OCI-LY1 (cell line): Measurements from ENCODE around the gene ARPP19.

ENCODE experiments used
- H2AFZ ChIP-seq: fragments of 200-600 bp; sonication (generic), shearing (Covaris generic); 2 replicates; pipeline ENCODE4 v1.6.0; 2014; ENCODE audit warnings: antibody characterized with exemption, mild to moderate bottlenecking, low read length
- H3F3A ChIP-seq: fragments of 200-600 bp; sonication (generic), shearing (Covaris generic); 2 replicates; pipeline ENCODE4 v1.6.0; 2014; ENCODE audit warnings: mild to moderate bottlenecking, antibody characterized with exemption, low read length, moderate library complexity; ENCODE audit not compliant: insufficient read depth
- H3K27ac ChIP-seq: fragments of 200-600 bp; sonication (generic); 2 replicates; pipeline ENCODE4 v1.5.1; 2014; ENCODE audit warnings: low read length, mixed run types, mild to moderate bottlenecking, low read depth; ENCODE audit not compliant: poor library complexity, severe bottlenecking
- H3K27me3 ChIP-seq: fragments of 200-600 bp; sonication (generic); 2 replicates; pipeline ENCODE4 v1.6.0; 2014; ENCODE audit warnings: antibody characterized with exemption, mild to moderate bottlenecking, low read length, moderate library complexity; ENCODE audit not compliant: insufficient read depth
- H3K36me3 ChIP-seq: fragments of 200-600 bp; sonication (generic); 2 replicates; pipeline ENCODE4 v1.6.1; 2014; ENCODE audit warnings: mild to moderate bottlenecking, antibody characterized with exemption, low read length, moderate library complexity, mixed read lengths; ENCODE audit not compliant: insufficient read depth
- H3K4me1 ChIP-seq: fragments of 200-600 bp; sonication (generic); 2 replicates; pipeline ENCODE4 v1.5.1; 2014; ENCODE audit warnings: mild to moderate bottlenecking, low read length, moderate library complexity; ENCODE audit not compliant: insufficient read depth, severe bottlenecking
- H3K4me2 ChIP-seq: fragments of 200-600 bp; sonication (generic), shearing (Covaris generic); 2 replicates; pipeline ENCODE4 v1.6.1; 2014; ENCODE audit warnings: low read length
- H3K4me3 ChIP-seq: fragments of 200-600 bp; sonication (generic); 2 replicates; pipeline ENCODE4 v1.5.1; 2014; ENCODE audit warnings: low read length, low read depth, mild to moderate bottlenecking, mixed read lengths; ENCODE audit not compliant: poor library complexity, severe bottlenecking
- H3K79me2 ChIP-seq: fragments of 200-600 bp; shearing (Covaris generic); 2 replicates; pipeline ENCODE4 v1.6.1; 2016; ENCODE audit warnings: mixed run types, low read length, mixed read lengths; ENCODE audit not compliant: insufficient read depth
- H3K9ac ChIP-seq: fragments of 200-600 bp; sonication (generic), shearing (Covaris generic); 2 replicates; pipeline ENCODE4 v1.6.1; 2014; ENCODE audit warnings: mild to moderate bottlenecking, low read length, mixed read lengths
- H3K9me2 ChIP-seq: fragments of 200-600 bp; sonication (generic), shearing (Covaris generic); 2 replicates; pipeline ENCODE4 v1.6.1; 2014; ENCODE audit warnings: low read depth, mild to moderate bottlenecking, low read length, mixed read lengths
- H3K9me3 ChIP-seq: fragments of 200-600 bp; shearing (Covaris generic); 2 replicates; pipeline ENCODE4 v1.6.1; 2014; ENCODE audit warnings: low read length, mixed read lengths
- H4K20me1 ChIP-seq: fragments of 200-600 bp; sonication (generic), shearing (Covaris generic); 2 replicates; pipeline ENCODE4 v1.6.0; 2016; ENCODE audit warnings: mild to moderate bottlenecking, low read length; ENCODE audit not compliant: insufficient read depth
- EZH2 ChIP-seq: fragments of 200-600 bp; sonication (generic), shearing (Covaris generic); IDR thresholded peaks from 2 replicates; pipeline ENCODE4 v1.8.0; 2017; ENCODE audit warnings: borderline replicate concordance, mixed run types, mild to moderate bottlenecking, antibody characterized with exemption, low read length, moderate library complexity, mixed read lengths
- TF ChIP-seq, protein P1 (sequence below): fragments of 200-600 bp; sonication (generic), shearing (Covaris generic); IDR thresholded peaks from 2 replicates; pipeline ENCODE4 v1.5.1; 2017; ENCODE audit warnings: mild to moderate bottlenecking, antibody characterized with exemption, low read length, moderate library complexity, mixed read lengths

Gene ARPP19

GRCh38 chr15:52509500-52510245, 59.2 kb downstream of the ARPP19 start:
- Histone ChIP-seq H4K20me1 (no peaks in the 10 kb centered on the region), H2AFZ (no peak overlapping the region), H3K4me2 (no peak overlapping the region), H3K9me2 (no peaks in the 10 kb centered on the region), H3K9me3 (no peaks in the 10 kb centered on the region), H3K4me3 (no peak overlapping the region), H3K79me2 (peaks cover 26% of the 10 kb centered on the region; the same call in 1 of the 2 replicates), H3K27ac (no peak overlapping the region), H3K27me3 (no peaks in the 10 kb centered on the region), H3K4me1 (peaks cover 45% of the 10 kb centered on the region), H3K9ac (no peak overlapping the region), H3F3A (no peaks in the 10 kb centered on the region), H3K36me3 (no peaks in the 10 kb centered on the region)
- TF ChIP-seq, protein P1, sequence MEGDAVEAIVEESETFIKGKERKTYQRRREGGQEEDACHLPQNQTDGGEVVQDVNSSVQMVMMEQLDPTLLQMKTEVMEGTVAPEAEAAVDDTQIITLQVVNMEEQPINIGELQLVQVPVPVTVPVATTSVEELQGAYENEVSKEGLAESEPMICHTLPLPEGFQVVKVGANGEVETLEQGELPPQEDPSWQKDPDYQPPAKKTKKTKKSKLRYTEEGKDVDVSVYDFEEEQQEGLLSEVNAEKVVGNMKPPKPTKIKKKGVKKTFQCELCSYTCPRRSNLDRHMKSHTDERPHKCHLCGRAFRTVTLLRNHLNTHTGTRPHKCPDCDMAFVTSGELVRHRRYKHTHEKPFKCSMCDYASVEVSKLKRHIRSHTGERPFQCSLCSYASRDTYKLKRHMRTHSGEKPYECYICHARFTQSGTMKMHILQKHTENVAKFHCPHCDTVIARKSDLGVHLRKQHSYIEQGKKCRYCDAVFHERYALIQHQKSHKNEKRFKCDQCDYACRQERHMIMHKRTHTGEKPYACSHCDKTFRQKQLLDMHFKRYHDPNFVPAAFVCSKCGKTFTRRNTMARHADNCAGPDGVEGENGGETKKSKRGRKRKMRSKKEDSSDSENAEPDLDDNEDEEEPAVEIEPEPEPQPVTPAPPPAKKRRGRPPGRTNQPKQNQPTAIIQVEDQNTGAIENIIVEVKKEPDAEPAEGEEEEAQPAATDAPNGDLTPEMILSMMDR, result no peak
- no peak for TF ChIP-seq EZH2

DNA sequence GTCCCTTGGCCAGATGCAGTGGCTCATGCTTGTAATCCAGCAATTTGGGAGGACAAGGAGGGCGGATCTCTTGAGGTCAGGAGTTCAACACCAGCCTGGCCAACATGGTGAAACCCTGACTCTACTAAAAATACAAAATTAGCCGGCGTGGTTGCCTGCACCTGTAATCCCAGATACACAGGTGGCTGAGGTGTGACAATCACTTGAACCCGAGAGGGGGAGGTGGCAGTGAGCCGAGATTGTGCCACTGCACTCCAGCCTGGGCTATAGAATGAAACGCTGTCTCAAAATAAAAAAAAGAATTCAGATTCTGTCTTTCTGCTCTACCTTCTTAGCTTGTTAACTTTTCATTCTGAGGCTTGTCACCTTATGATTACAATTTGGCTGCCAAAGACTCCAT, 62.3 kb downstream of the ARPP19 start:
- no peaks in the 10 kb centered on the region for H3K36me3 ChIP-seq
- no peaks in the 10 kb centered on the region for H4K20me1 ChIP-seq
- H2AFZ ChIP-seq, result no peak overlapping the region
- no peaks in the 10 kb centered on the region for H3K27me3 ChIP-seq
- peak overlapping the region; percentile 2; the same call in 1 of the 2 replicates for H3K9ac ChIP-seq
- peaks cover 32% of the 10 kb centered on the region for H3K79me2 ChIP-seq
- H3K9me2 ChIP-seq, result no peaks in the 10 kb centered on the region
- no peaks in the 10 kb centered on the region for H3K9me3 ChIP-seq
- TF ChIP-seq EZH2, result no peak
- TF ChIP-seq, protein P1, result no peak
- H3F3A ChIP-seq, result no peaks in the 10 kb centered on the region
- H3K4me3 ChIP-seq, result no peak overlapping the region
- H3K27ac ChIP-seq, result peak overlapping the region; percentile 46
- H3K4me2 ChIP-seq, result peak overlapping the region; percentile 36; the same call in 1 of the 2 replicates
- H3K4me1 ChIP-seq, result peaks cover 66% of the 10 kb centered on the region

DNA sequence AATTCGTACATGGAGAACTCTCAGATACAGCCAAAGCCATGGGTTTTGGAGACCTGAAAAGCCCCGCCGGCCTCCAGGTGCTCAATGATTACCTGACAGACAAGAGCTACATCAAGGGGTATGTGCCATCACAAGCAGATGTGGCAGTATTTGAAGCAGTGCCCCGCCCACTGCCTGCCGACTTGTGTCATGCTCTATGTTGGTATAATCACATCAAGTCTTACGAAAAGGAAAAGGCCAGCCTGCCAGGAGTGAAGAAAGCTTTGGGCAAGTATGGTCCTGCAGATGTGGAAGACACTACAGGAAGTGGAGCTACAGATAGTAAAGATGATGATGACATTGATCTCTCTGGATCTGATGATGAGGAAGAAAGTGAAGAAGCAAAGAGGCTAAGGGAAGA, 63.7 kb downstream of the ARPP19 start:
- Histone ChIP-seq H3K27ac (peak overlapping the region; percentile 93), H3K9ac (no peak overlapping the region), H3K4me1 (peaks cover 66% of the 10 kb centered on the region), H3K79me2 (peaks cover 33% of the 10 kb centered on the region), H2AFZ (no peak overlapping the region), H3K9me2 (no peaks in the 10 kb centered on the region), H3F3A (no peaks in the 10 kb centered on the region), H3K4me3 (no peak overlapping the region), H3K36me3 (no peaks in the 10 kb centered on the region), H3K9me3 (no peaks in the 10 kb centered on the region), H3K27me3 (no peaks in the 10 kb centered on the region), H3K4me2 (peak overlapping the region; percentile 36; the same call in 1 of the 2 replicates), H4K20me1 (no peaks in the 10 kb centered on the region)
- TF ChIP-seq, protein P1, result no peak
- no peak for TF ChIP-seq EZH2
